Right atrium auricular region (tissue), 2 donors: ENCODE measurements around the gene C14orf119. TPM values are rescaled to one million over a fixed set of nuclear protein-coding genes. Genes with fewer than 3 reads are reported as not detected.
A peak's percentile ranks its signal among the peaks of the same experiment; 100 is the strongest.

Experiments
- DNase-seq: peaks from one replicate; pipeline ENCODE4 v3.0.0-alpha.2; 2019; ENCODE audit warnings: low spot score
- H3K27ac ChIP-seq, 2 donors: fragments of 200-600 bp; sonication (generic); 1 replicate in 1 of 2; 2 replicates in 1 of 2; pipeline ENCODE4 v1.5.1; 2016 to 2019
- H3K27me3 ChIP-seq, 2 donors: fragments of 200-600 bp; sonication (generic); one replicate each; pipeline versions ENCODE4 v1.5.1 to v1.6.0; 2017 to 2019
- H3K36me3 ChIP-seq: fragments of 200-600 bp; sonication (generic); one replicate; pipeline ENCODE4 v1.5.1; 2016
- H3K4me1 ChIP-seq, 2 donors: fragments of 200-600 bp; sonication (generic); one replicate each; pipeline versions ENCODE4 v1.5.1 to v1.6.0; 2017 to 2019
- H3K4me3 ChIP-seq, 2 donors: fragments of 200-600 bp; sonication (generic); 1 replicate in 1 of 2; 2 replicates in 1 of 2; pipeline ENCODE4 v1.5.1; 2017 to 2019; ENCODE audit warnings: mild to moderate bottlenecking in 1 of 2, moderate library complexity in 1 of 2
- H3K9me3 ChIP-seq, 2 donors: fragments of 200-600 bp; sonication (generic); one replicate each; pipeline ENCODE4 v1.5.1; 2019
- CTCF ChIP-seq, 2 donors: fragments of 200-600 bp; sonication (generic); IDR thresholded peaks; one replicate each; pipeline ENCODE4 v1.5.1; 2019; ENCODE audit warnings: antibody characterized with exemption in 2 of 2
- total RNA-seq, 2 donors: library from RNA; depleted of rRNA; stranded (reverse); fragments of >200 nt; gene quantifications; one replicate each; pipeline ENCODE4 v1.1.0, GENCODE V29; 2016

Gene C14orf119
- total RNA-seq, 2 donors from 2014 or later: 13.5 to 23.7 TPM

- Histone ChIP-seq H3K4me3 (no peak overlapping the region), H3K27me3 (no peaks in the 10 kb centered on the region), H3K36me3 (peaks cover 23% of the 10 kb centered on the region), H3K4me1 (peaks cover 0 to 32% of the 10 kb centered on the region in 2 donors), H3K27ac (no peak overlapping the region), H3K9me3 (no peaks in the 10 kb centered on the region)
- no peak for TF ChIP-seq CTCF (IDR thresholded peaks at IDR 0.05)
- no peak for DNase-seq
These were observed 30.7 kb downstream of the C14orf119 start for GRCh38 chr14:23125933-23126524.

DNA sequence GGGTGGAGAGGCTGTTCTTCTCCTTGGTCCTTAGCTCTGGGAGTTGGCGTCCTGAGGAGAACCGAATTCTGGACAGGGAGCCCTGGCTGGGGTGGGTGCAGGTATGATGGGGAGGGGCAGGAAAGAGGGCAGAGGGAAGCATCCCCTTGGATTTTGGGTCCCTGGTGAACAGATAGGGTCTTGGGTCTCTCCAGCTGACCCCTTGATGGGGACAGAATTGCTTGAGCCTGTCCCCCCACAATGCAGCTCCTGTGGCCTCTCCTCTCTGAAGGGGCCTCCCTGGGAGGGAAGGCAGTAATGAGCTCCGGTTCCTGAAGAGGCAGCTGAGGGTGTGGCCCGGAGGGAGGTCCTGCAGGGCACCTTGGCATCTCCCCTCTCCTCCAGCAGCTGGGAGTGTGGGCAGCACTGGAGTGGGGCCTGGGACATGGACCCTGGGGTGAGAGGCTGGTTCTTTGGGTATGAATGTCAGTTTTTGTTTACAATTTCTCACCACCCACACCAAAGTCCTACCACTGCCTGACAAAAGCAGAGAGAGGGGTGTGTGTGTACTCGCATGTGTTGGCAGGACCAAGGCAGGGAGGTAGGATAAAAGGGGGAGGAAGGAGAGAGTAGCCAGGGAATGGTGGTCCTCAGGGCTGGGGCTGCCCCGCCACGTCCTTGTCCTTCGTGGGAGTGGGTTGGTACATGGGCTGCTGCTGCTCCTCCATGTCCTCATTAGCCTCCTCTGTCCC, 31.4 kb downstream of the C14orf119 start:
- H3K36me3 ChIP-seq: peaks cover 23% of the 10 kb centered on the region
- H3K4me3 ChIP-seq: no peak overlapping the region
- peaks cover 0 to 32% of the 10 kb centered on the region in 2 donors for H3K4me1 ChIP-seq
- no peaks in the 10 kb centered on the region for H3K27me3 ChIP-seq
- TF ChIP-seq CTCF (IDR thresholded peaks at IDR 0.05): no peak
- H3K9me3 ChIP-seq: no peaks in the 10 kb centered on the region
- DNase-seq: no peak
- no peak overlapping the region for H3K27ac ChIP-seq

- TF ChIP-seq CTCF (IDR thresholded peaks at IDR 0.05): no peak
- Histone ChIP-seq H3K9me3 (no peaks in the 10 kb centered on the region), H3K27ac (no peak overlapping the region), H3K36me3 (peaks cover 23% of the 10 kb centered on the region), H3K27me3 (no peaks in the 10 kb centered on the region), H3K4me1 (peaks cover 0 to 30% of the 10 kb centered on the region in 2 donors), H3K4me3 (no peak overlapping the region)
- no peak for DNase-seq
These were observed 32.6 kb downstream of the C14orf119 start for GRCh38 chr14:23127861-23128260.

DNA sequence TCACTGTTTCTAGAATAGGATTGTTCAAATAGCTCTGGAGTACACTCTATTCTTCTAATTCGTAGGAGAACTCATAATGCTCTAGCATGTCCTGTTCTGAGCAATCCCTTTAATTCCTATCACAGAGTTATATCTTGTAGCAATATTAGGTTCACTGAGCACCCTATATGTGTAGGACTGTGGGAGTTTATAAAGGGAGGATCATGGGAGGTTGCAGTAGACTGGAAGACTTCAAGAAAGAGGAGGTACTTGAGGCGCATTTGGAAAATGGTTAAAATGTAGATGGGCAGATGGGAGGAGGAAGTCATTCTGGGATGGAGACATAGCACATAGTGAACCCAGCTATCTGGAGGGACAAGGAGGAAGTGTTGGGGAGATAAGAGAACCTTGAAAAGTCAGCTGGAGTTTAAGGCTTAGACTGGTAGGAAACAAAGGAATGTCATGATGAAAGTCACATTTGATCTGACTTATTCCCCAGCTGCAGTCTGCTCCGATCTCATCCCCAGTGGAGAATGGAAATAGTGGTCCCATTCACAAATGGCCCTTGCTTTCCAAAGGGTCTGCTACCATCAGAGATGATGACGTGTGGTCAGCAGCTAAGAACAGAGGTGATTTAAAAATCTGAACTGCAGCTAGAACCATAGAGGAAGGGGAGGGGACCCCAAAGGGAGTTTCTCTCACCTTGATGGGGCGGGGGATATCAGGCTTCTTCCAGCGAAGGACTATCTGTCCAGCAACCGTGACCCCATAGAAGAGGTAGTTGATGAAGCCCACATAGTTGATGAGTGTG, 33.9 kb downstream of the C14orf119 start:
- DNase-seq: no peak
- Histone ChIP-seq H3K36me3 (peaks cover 23% of the 10 kb centered on the region), H3K27ac (no peak overlapping the region), H3K27me3 (no peaks in the 10 kb centered on the region), H3K4me1 (peaks cover 0 to 19% of the 10 kb centered on the region in 2 donors), H3K9me3 (no peaks in the 10 kb centered on the region), H3K4me3 (no peak overlapping the region)
- no peak for TF ChIP-seq CTCF (IDR thresholded peaks at IDR 0.05)

DNA sequence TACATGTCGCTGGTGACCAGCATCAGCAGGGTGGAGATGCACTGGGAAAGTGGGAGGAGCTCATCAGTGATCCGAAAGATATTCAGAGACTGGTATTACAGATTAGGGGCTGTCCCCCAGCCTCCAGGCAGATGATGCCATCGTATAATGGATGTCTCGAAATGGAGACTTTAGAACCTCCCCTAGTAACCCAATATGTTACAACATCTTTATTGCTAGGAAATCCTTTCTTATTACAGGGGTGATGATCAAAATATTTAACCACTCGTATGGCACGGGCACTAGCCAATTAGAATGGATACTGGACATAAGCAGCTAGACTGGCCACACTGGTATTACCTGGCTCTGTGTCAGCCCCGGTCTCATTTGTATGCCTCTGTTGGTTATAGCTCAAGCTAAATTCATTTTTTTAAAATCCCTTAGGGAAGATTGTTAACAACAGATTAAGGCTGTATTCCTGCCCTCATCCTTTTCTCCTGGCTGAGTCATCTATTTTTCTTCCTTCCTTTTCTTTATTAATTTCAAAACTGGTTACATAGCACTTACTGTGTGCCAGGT, 34.5 kb downstream of the C14orf119 start:
- H3K27me3 ChIP-seq: no peaks in the 10 kb centered on the region
- H3K36me3 ChIP-seq: peaks cover 23% of the 10 kb centered on the region
- H3K27ac ChIP-seq: peak overlapping the region in 1 of 2 donors; percentile 51
- TF ChIP-seq CTCF (IDR thresholded peaks at IDR 0.05): no peak
- no peaks in the 10 kb centered on the region for H3K9me3 ChIP-seq
- DNase-seq: no peak
- H3K4me1 ChIP-seq: peaks cover 0 to 19% of the 10 kb centered on the region in 2 donors
- H3K4me3 ChIP-seq: no peak overlapping the region
